GM12872 (cell line): ENCODE data around the gene CREB3L2.

Experiments
- TF ChIP-seq, protein P1 (sequence below): IDR thresholded peaks from 3 replicates; pipeline ENCODE4 v1.5.1; 2011; ENCODE audit warnings: low read depth, mild to moderate bottlenecking, low read length, moderate library complexity; ENCODE audit not compliant: insufficient read depth

The CREB3L2 gene

DNA sequence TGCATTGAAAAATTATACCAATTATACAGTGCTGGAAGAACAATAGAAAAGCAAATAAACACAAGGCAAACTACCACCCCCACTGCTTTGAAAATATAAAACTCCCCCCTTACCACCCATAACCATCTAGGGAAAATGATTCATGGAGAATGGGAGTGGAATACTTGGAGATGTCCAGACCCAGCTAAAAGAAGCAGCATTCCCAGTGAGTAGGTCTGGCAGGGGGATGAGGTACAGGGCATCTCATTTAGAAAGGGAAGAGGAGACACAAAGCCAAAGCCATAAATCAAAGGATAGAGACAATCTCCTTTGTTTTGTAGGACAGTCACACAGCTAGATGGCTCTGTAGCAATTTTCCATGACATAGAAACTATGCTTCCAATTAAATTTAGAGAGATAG is 119.1 kb downstream of the CREB3L2 start:
- TF ChIP-seq, protein P1, sequence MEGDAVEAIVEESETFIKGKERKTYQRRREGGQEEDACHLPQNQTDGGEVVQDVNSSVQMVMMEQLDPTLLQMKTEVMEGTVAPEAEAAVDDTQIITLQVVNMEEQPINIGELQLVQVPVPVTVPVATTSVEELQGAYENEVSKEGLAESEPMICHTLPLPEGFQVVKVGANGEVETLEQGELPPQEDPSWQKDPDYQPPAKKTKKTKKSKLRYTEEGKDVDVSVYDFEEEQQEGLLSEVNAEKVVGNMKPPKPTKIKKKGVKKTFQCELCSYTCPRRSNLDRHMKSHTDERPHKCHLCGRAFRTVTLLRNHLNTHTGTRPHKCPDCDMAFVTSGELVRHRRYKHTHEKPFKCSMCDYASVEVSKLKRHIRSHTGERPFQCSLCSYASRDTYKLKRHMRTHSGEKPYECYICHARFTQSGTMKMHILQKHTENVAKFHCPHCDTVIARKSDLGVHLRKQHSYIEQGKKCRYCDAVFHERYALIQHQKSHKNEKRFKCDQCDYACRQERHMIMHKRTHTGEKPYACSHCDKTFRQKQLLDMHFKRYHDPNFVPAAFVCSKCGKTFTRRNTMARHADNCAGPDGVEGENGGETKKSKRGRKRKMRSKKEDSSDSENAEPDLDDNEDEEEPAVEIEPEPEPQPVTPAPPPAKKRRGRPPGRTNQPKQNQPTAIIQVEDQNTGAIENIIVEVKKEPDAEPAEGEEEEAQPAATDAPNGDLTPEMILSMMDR: no peak

DNA sequence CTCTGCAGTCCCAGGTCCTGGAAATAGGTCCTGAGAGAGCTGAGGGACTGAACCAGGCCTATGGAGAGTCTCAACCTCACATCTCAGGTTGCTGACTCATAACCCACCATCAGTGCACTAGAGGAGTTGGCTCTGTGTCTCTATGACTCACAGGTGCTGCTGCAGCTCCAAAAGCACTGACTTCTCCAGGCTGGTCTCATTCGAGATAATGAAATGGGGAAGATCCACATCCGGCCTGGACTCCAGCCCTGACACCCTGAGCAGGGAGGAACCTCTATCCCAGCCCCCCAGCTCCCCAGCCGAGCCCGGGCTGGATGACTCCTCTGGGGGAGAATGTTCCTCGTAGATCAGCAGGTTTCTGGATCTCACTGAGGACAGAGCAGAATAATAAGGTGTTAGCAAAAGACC is 119.6 kb downstream of the CREB3L2 start:
- TF ChIP-seq, protein P1: no peak

DNA sequence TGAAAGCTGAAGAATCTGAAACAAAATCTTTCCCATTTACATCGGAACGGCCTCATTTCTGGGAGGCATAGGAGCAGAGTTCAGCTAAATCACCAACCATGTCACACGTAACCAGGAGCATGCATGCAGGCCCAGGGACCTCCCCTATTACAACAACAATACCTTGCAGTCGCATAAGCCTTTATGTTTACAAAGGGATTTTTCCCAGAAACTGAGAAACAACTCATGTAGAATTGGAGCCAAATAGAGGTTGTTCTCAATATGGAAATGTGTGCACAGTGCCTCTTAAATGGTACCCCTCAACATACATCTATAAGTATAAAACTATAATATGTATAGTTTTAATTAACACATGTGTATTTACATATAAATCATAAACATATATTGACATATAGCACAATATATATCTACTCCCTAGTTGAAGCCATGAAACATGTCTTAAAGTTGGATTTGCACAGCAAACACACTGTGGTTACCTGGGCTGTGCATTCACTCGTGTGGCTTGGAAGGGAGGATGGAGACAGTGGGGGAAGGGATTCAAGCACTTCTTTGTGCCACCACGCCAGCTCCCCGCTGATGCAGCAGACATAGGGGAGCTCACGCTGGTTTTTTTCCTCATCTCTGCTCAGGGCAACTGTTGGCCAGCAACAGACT is 120.2 kb downstream of the CREB3L2 start:
- TF ChIP-seq, protein P1: no peak

- TF ChIP-seq, protein P1: no peak
These were observed 121.5 kb downstream of the CREB3L2 start for GRCh38 chr7:137880432-137880831.

- TF ChIP-seq, protein P1: no peak
These were observed 122.3 kb downstream of the CREB3L2 start for GRCh38 chr7:137879357-137880158.

GRCh38 chr7:137878333-137878961 is 123.4 kb downstream of the CREB3L2 start:
- TF ChIP-seq, protein P1: no peak

GRCh38 chr7:137877027-137877675 is 124.7 kb downstream of the CREB3L2 start:
- TF ChIP-seq, protein P1: no peak
